ENCODE measurements around the gene ERCC6L2. TPM values are rescaled to one million over a fixed set of nuclear protein-coding genes. Genes with fewer than 3 reads are reported as not detected.

The ERCC6L2 gene
- polyA plus RNA-seq, 3 donors from 2014 or later, result 18.0 to 40.5 (median 18.3) TPM

DNA sequence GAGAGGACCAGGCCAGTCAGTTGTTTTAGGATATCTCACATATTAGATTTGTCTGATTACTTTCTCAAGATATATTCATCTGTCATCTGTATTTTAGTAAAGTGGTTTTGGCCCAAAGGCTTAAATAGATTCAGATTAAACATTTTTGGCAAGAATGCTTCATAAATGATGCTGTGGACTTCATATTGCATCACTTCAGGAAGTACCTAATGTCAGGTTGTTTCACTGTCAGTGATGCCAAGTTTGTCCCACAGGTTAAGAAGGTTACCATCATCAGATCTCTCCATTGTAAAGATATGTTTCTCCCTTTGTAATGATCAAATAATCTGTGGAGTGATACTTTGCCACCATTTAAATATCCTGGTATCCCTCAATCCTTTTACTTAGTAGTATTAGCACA, 37.3 kb downstream of the ERCC6L2 start:
- peaks cover 14 to 29% (median 28%) of the 10 kb centered on the region in 3 donors for H3K36me3 Mint-ChIP-seq
- H3K27me3 Mint-ChIP-seq (ENCODE audit: low read depth in 3 of 3), result no peaks in the 10 kb centered on the region

DNA sequence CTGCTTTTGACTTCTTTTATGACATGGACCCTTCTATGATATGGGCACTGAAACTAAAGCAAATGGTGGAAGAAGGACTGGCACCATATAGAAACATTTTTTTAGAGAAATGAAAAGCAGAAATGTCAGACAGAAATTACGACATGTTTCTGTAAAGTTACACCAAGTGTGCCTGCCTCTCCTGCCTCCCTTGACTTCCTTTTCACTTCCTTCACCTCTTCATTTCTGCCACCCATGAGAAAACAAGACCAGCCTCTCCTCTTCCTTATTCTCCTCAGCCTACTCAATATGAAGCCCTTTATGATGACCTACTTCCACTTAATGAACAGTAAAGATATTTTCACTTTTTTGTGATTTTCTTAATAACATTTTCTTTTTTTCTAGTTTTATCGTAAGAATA, 44.5 kb downstream of the ERCC6L2 start:
- Mint-ChIP-seq H3K27me3 (ENCODE audit: low read depth in 3 of 3) (no peaks in the 10 kb centered on the region), H3K9me3 (no peaks in the 10 kb centered on the region), H3K4me3 (no peak overlapping the region), H3K4me1 (no peaks in the 10 kb centered on the region), H3K27ac (no peak overlapping the region), H3K36me3 (peaks cover 30 to 47% (median 31%) of the 10 kb centered on the region in 3 donors)
- DNase-seq, result no peak

More for the DNA sequence above, 37.3 kb downstream of the ERCC6L2 start:
- H3K9me3 Mint-ChIP-seq, result no peaks in the 10 kb centered on the region
- H3K27ac Mint-ChIP-seq, result no peak overlapping the region
- H3K4me3 Mint-ChIP-seq, result no peak overlapping the region
- no peaks in the 10 kb centered on the region for H3K4me1 Mint-ChIP-seq
- no peak for DNase-seq

DNA sequence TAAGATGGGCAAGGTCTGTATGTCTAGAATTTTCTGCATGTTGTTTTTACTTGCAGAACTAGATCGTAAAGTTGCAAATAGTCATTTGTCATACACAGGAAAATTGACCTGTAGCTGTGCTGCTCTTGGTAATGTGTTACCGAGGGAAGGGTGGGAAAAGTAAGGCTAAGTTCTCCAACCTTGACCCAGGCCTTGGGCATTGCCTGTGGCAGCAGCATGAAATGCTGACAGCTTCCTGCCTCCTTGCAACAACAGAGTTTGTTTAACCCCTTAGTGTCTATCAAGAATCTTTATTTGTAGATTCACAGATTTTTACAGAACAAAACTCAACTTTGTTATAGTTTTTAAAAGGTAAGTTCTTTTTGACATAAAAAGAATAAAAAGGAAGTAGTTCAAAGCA, 48.3 kb downstream of the ERCC6L2 start:
- H3K27ac Mint-ChIP-seq, result no peak overlapping the region
- no peaks in the 10 kb centered on the region for H3K4me1 Mint-ChIP-seq
- H3K27me3 Mint-ChIP-seq (ENCODE audit: low read depth in 3 of 3), result no peaks in the 10 kb centered on the region
- H3K36me3 Mint-ChIP-seq, result peaks cover 11 to 40% (median 32%) of the 10 kb centered on the region in 3 donors
- no peak for DNase-seq
- H3K4me3 Mint-ChIP-seq, result no peak overlapping the region
- H3K9me3 Mint-ChIP-seq, result no peaks in the 10 kb centered on the region

DNA sequence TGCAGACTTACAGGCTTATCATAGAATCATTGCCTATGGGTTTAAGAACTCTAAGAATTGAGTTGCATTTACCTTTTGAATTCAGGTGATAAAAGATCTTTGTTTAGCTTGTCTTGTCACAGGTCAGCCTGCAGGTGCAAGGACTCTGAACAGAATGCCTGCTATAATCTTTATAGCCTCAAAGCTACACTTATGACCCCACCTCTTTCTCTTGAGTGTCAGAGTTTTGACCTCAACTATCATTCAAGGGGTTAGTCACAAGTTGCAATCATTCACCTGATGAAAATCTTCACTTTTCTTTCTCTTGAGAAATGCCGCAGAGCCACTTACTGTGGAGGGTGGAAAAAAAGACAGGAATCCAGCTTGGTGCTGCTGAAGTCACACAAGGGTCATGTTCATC, 49.5 kb downstream of the ERCC6L2 start:
- Mint-ChIP-seq H3K27ac (no peak overlapping the region), H3K9me3 (no peaks in the 10 kb centered on the region), H3K27me3 (ENCODE audit: low read depth in 3 of 3) (no peaks in the 10 kb centered on the region), H3K36me3 (peaks cover 14 to 40% (median 32%) of the 10 kb centered on the region in 3 donors), H3K4me1 (no peaks in the 10 kb centered on the region), H3K4me3 (no peak overlapping the region)
- no peak for DNase-seq

DNA sequence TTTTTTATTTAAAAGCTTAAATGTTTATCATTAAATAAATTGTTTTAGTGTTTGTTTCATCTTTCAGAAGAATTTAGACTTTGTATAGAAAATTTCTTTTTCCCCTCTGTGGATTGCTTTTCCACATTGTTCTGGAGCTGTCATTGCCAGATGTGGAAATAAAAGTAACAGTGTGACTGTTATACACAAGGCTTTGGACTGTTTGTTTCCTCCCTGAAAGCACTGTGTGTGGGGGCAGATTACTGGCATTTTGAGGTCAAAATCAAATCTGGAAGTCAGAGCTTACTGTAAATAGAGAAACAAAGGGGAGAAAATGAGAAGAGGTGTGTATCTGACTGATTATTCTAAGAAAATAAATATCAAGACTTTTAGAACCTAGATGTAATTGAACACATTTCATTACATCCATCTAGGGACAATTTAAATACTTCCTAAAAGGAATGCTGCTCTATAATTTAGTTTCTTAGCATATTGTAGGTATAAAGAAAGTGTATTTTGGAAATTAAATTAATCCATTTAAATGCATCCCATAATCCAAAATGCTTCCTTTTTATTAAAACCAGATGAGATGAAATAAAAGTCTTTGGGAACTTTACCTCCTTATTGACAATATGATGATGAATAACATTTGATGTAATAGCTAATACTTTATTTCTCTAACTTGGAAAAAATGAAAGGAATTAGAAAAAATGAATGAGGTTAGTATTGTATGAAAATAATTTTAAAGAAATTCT, 51.9 kb downstream of the ERCC6L2 start:
- no peak for DNase-seq
- Mint-ChIP-seq H3K4me3 (no peak overlapping the region), H3K36me3 (peaks cover 23 to 55% (median 38%) of the 10 kb centered on the region in 3 donors), H3K27ac (no peak overlapping the region), H3K27me3 (ENCODE audit: low read depth in 3 of 3) (no peaks in the 10 kb centered on the region), H3K9me3 (no peaks in the 10 kb centered on the region), H3K4me1 (no peaks in the 10 kb centered on the region)

DNA sequence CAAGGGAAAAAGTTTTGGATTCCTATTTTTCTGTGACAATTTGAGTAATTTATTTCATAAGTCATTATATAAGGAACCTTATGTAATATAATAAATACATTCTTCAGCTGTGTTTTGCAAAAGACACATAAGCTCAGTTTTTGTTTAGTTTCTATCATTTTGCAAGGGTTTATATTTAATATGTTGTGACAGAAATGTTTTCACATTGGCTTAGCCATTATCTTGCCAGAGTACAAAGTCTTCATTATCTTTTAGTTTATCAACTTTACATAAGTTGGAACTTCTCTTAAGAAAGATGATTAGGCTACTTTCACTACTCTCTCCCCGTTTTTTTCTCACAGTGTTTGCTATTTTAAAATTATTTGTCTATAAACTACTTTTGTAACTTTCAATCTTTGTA, 54.8 kb downstream of the ERCC6L2 start:
- H3K4me3 Mint-ChIP-seq, result no peak overlapping the region
- no peaks in the 10 kb centered on the region for H3K9me3 Mint-ChIP-seq
- H3K27me3 Mint-ChIP-seq (ENCODE audit: low read depth in 3 of 3), result no peaks in the 10 kb centered on the region
- no peak overlapping the region for H3K27ac Mint-ChIP-seq
- H3K36me3 Mint-ChIP-seq, result peaks cover 33 to 53% (median 40%) of the 10 kb centered on the region in 3 donors
- H3K4me1 Mint-ChIP-seq, result no peaks in the 10 kb centered on the region
- DNase-seq, result no peak

DNA sequence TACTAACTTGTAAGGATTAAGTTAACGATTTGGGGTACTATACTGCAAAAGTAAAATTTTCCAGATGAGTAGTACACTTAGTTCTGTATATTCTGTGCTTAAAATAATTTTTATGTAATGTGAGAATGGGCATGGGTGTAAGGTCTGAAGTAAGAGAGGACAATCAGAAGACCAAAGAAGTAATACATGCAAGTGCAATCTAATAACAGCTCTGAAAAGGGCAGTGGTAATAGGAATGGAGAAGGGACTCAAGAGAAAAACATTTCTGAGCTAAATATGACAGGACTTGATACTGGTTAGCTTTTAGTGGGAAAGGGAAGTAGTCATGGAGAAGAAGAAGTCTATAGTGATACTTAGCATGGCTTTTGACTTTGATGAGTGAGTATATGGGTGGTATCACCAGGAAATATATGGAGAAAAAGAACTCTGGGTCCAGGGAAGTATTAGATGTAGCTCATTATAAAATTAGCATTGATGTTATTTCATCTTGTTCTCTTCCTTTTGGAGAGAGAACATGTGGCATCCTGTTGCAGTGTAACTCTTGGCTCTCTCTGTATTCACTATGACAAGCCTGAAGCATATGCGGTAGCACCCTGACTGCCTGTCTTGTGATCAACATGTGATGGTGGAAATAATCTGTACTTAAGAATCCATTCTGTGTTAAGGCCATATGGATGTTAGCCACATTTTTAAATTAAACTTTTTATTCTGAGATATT, 60.5 kb downstream of the ERCC6L2 start:
- peaks cover 31 to 59% (median 51%) of the 10 kb centered on the region in 3 donors for H3K36me3 Mint-ChIP-seq
- no peaks in the 10 kb centered on the region for H3K27me3 Mint-ChIP-seq (ENCODE audit: low read depth in 3 of 3)
- H3K9me3 Mint-ChIP-seq, result peaks cover 0 to 6% (median 0%) of the 10 kb centered on the region in 6 donors
- no peaks in the 10 kb centered on the region for H3K4me1 Mint-ChIP-seq
- DNase-seq, result no peak
- H3K4me3 Mint-ChIP-seq, result no peak overlapping the region
- H3K27ac Mint-ChIP-seq, result peak overlapping the region in 3 of 6 donors; percentile 2 to 46 (median 5)

DNA sequence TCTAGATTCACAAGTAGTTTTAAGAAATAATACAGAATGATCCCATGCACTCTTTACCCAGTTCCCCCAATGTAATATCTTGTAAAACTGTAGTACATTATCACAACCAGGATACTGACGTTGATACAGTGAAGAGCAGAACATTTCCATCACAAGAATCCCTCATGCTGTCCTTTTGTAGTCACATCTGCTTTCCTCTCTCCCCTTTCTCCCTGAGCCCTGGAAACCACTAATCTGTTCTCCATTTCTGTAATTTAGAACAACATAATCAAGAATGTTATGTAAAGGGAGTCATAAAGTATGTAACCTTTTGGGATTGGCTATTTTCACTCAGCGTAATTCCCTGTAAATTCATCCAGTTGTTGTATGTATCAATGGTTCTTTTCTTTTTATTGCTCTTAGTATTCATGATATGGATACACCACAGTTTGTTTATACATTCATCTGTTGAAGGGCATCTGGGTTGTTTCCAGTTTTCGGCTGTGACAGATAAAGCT, 61.1 kb downstream of the ERCC6L2 start:
- Mint-ChIP-seq H3K27me3 (ENCODE audit: low read depth in 3 of 3) (no peaks in the 10 kb centered on the region), H3K9me3 (peaks cover 0 to 6% (median 0%) of the 10 kb centered on the region in 6 donors), H3K4me1 (no peaks in the 10 kb centered on the region), H3K27ac (peak overlapping the region in 1 of 6 donors; percentile 34), H3K36me3 (peaks cover 29 to 58% (median 48%) of the 10 kb centered on the region in 3 donors), H3K4me3 (no peak overlapping the region)
- no peak for DNase-seq

DNA sequence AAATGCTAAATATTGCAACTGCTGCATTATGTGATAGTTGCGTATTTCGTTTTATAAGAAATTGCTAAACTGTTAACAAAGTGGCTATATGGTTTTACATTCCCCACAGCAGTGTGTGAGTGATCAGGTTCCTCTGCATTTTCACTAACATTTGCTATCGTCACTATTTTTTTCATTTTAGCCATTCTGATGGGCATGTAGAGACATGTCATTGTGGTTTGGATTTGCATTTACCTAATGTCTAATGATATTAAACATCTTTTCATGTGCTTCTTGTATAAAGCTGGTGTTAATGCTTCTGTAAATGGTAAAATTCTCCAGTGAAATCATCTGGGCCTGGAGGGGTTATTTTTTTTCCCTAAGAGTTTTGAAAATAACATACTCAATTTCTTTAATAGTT, 61.6 kb downstream of the ERCC6L2 start:
- H3K4me3 Mint-ChIP-seq, result no peak overlapping the region
- no peaks in the 10 kb centered on the region for H3K4me1 Mint-ChIP-seq
- DNase-seq, result no peak
- H3K27me3 Mint-ChIP-seq (ENCODE audit: low read depth in 3 of 3), result no peaks in the 10 kb centered on the region
- peaks cover 0 to 6% (median 0%) of the 10 kb centered on the region in 6 donors for H3K9me3 Mint-ChIP-seq
- H3K36me3 Mint-ChIP-seq, result peaks cover 31 to 60% (median 50%) of the 10 kb centered on the region in 3 donors
- no peak overlapping the region for H3K27ac Mint-ChIP-seq

DNA sequence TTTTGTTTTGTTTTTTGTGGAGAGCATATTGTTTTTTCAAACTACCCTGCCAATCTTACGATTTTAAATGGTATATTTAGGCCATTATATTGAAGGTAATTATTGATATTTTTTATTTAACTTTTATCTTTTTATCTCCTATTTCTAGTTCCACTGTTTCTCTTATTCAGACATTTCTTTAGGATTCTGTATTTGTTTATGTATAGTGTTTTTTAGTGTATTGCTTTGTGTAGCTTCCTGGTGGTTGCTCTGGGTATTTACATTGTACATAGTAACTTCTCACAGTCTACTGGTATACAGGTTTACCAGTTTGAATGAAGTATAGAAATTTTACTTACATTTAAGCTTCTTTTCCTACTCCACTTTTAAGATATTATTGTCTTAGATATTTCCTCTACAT, 63.2 kb downstream of the ERCC6L2 start:
- no peak for DNase-seq
- Mint-ChIP-seq H3K27me3 (ENCODE audit: low read depth in 3 of 3) (peaks cover 0 to 2% (median 0%) of the 10 kb centered on the region in 3 donors), H3K27ac (no peak overlapping the region), H3K9me3 (peaks cover 0 to 6% (median 0%) of the 10 kb centered on the region in 6 donors), H3K4me3 (no peak overlapping the region), H3K4me1 (no peaks in the 10 kb centered on the region), H3K36me3 (peaks cover 37 to 62% (median 53%) of the 10 kb centered on the region in 3 donors)

DNA sequence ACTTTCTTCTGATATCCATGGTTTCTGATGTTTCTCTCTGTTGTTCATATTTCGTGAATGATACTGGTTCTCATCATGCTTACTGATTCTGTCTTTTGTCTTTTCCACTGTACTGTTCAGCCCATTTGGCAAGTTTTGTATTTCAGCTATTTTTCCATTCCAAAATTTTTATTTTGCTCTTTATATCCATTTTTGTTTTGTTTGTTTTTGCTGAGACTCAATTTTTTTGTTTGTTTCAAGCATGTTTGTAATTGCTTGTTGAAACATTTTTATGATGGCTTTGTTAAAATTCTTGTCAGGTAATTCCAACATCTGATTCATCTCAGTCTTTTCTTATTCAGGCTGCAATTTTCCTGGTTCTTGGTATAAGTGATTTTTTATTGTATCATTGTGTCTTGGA, 64.0 kb downstream of the ERCC6L2 start:
- peaks cover 0 to 2% (median 0%) of the 10 kb centered on the region in 3 donors for H3K27me3 Mint-ChIP-seq (ENCODE audit: low read depth in 3 of 3)
- H3K4me1 Mint-ChIP-seq, result no peaks in the 10 kb centered on the region
- peaks cover 44 to 69% (median 60%) of the 10 kb centered on the region in 3 donors for H3K36me3 Mint-ChIP-seq
- H3K9me3 Mint-ChIP-seq, result peaks cover 0 to 6% (median 0%) of the 10 kb centered on the region in 6 donors
- DNase-seq, result no peak
- no peak overlapping the region for H3K4me3 Mint-ChIP-seq
- H3K27ac Mint-ChIP-seq, result no peak overlapping the region

DNA sequence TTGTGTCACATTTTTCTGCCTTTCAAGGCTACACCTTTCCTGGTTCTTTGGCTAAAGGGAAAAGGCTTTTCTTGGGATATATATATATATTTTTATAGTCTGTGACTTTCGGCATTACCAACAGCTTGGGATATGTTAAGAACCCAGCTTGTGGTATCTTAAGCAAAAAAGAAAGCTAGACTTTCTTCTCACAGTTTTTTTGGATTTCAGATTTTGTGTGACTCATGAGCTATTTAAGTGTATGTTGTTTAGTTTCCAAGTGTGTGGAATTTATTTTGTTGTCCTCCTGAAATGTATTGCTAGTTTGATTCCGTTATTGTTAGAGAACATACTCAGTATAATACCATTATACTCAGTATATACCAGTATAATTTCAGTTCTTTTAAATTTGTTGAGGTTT, 64.8 kb downstream of the ERCC6L2 start:
- peaks cover 0 to 9% (median 0%) of the 10 kb centered on the region in 6 donors for H3K9me3 Mint-ChIP-seq
- H3K4me1 Mint-ChIP-seq, result no peaks in the 10 kb centered on the region
- H3K27ac Mint-ChIP-seq, result no peak overlapping the region
- peaks cover 0 to 2% (median 0%) of the 10 kb centered on the region in 3 donors for H3K27me3 Mint-ChIP-seq (ENCODE audit: low read depth in 3 of 3)
- H3K4me3 Mint-ChIP-seq, result no peak overlapping the region
- H3K36me3 Mint-ChIP-seq, result peaks cover 51 to 77% (median 68%) of the 10 kb centered on the region in 3 donors
- no peak for DNase-seq

DNA sequence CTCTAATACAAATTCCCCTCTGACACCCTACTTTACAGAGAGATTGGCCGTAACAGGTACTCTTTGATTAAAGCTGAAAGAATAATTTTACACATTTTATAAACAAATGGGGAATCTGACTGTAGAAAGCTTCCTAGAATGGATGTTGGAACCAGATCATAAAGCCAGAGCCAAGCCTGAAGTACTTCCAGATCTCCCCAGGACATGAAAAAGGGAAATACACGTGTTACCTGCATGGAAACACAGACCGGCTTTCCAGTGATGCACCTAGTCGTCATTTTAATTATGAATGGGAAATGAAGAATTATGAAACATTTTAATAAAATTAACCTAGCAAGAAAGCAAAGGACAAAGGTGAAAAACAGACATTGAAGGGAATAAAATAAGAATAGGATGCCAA, 66.5 kb downstream of the ERCC6L2 start:
- H3K27ac Mint-ChIP-seq, result no peak overlapping the region
- H3K4me1 Mint-ChIP-seq, result no peaks in the 10 kb centered on the region
- DNase-seq, result no peak
- H3K4me3 Mint-ChIP-seq, result no peak overlapping the region
- peaks cover 0 to 2% (median 0%) of the 10 kb centered on the region in 3 donors for H3K27me3 Mint-ChIP-seq (ENCODE audit: low read depth in 3 of 3)
- peaks cover 0 to 9% (median 0%) of the 10 kb centered on the region in 6 donors for H3K9me3 Mint-ChIP-seq
- H3K36me3 Mint-ChIP-seq, result peaks cover 63 to 88% (median 75%) of the 10 kb centered on the region in 3 donors

DNA sequence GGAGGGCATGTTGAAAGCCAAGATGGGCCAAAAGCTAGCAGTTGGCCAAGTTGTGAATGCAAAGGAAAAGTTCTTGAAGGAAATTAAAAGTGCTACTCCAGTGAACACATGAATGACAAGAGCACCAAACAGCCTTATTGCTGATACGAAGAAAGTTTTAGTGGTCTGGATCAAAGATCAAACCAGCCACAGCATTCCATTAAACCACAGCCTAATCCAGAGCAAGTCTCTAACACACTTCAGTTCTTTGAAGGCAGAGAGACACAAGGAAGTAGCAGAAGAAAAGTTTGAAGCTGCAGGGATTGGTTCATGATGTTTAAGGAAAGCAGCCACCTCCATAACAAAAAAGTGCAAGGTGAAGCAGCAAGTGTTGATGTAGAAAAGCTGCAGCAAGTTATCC, 71.6 kb downstream of the ERCC6L2 start:
- peaks cover 0 to 2% (median 0%) of the 10 kb centered on the region in 3 donors for H3K27me3 Mint-ChIP-seq (ENCODE audit: low read depth in 3 of 3)
- peaks cover 63 to 83% (median 78%) of the 10 kb centered on the region in 3 donors for H3K36me3 Mint-ChIP-seq
- DNase-seq, result no peak
- H3K9me3 Mint-ChIP-seq, result peaks cover 0 to 4% (median 0%) of the 10 kb centered on the region in 6 donors
- no peak overlapping the region for H3K27ac Mint-ChIP-seq
- H3K4me3 Mint-ChIP-seq, result no peak overlapping the region
- peaks cover 4 to 15% of the 10 kb centered on the region in 2 donors for H3K4me1 Mint-ChIP-seq
